GM12878 (cell line): ENCODE data around the gene IFIT1. TPM values are rescaled to one million over a fixed set of nuclear protein-coding genes. Genes with fewer than 3 reads are reported as not detected.

Experiments
- ATAC-seq: fragments of 200-7000 bp; cut with Tn5 transposase; 3 replicates; pipeline ENCODE4 v1.9.1; 2020; ENCODE audit warnings: mild to moderate bottlenecking, moderate library complexity
- BruUV-seq: library from RNA; stranded (reverse); fragments of 400-500 nt; replicated peaks from 2 replicates; lab custom pipeline; 2021; lab: Mats Ljungman, UMichigan
- CTCF ChIA-PET: fragments of 300-600 bp; sonication (Branson Sonifier 250); formaldehyde crosslinking; extraction: SDS; loops from one replicate; lab custom pipeline; 2021; ENCODE audit warnings: inconsistent platforms; lab: Yijun Ruan, JAX
- POLR2A ChIA-PET: fragments of 350-600 bp; formaldehyde crosslinking; extraction: SDS; loops from one replicate; lab custom pipeline; 2021; ENCODE audit warnings: inconsistent platforms; lab: Charles Lee
- RAD21 ChIA-PET: fragments of 300-600 bp; sonication (Branson Sonifier 250); formaldehyde crosslinking; loops from one replicate; lab custom pipeline; 2023; ENCODE audit warnings: antibody characterized with exemption; ENCODE audit not compliant: unreplicated experiment; lab: Charles Lee
- SMC1A ChIA-PET: fragments of 300-600 bp; sonication (Branson Sonifier 250); formaldehyde crosslinking; loops from one replicate; lab custom pipeline; 2023; ENCODE audit not compliant: unreplicated experiment, uncharacterized antibody; lab: Charles Lee
- DNase-seq: peaks from one replicate; pipeline ENCODE4 v3.0.0-alpha.2; 2011; ENCODE audit warnings: low read depth, low spot score
- FAIRE-seq: peaks from 3 replicates; lab custom pipeline; 2011; peaks lifted over from hg19 to GRCh38; lab: Jason Lieb, UNC
- H2AFZ ChIP-seq: 2 replicates; pipeline ENCODE4 v1.6.0; 2011; ENCODE audit warnings: low read depth, low read length, control low read depth; ENCODE audit not compliant: control insufficient read depth
- H3K27ac ChIP-seq: 2 replicates; pipeline ENCODE4 v1.5.1; 2011; ENCODE audit warnings: control low read depth; ENCODE audit not compliant: control insufficient read depth, insufficient read depth
- H3K27me3 ChIP-seq, 2 experiments: replicated peaks in 1 of 2; 2 replicates each; pipeline versions ENCODE4 v1.6.0 to v1.6.1; 2011; ENCODE audit warnings: low read length in 1 of 2; ENCODE audit not compliant: control insufficient read depth in 2 of 2, insufficient read depth in 2 of 2
- H3K36me3 ChIP-seq, 2 experiments: 2 replicates each; pipeline ENCODE4 v1.5.1; 2011; ENCODE audit warnings: low read length in 1 of 2; ENCODE audit not compliant: control insufficient read depth in 2 of 2, insufficient read depth in 2 of 2
- H3K4me1 ChIP-seq: 2 replicates; pipeline ENCODE4 v1.6.1; 2011; ENCODE audit warnings: mild to moderate bottlenecking, low read length, moderate library complexity, mixed read lengths; ENCODE audit not compliant: control insufficient read depth, insufficient read depth
- H3K4me2 ChIP-seq: 2 replicates; pipeline ENCODE4 v1.6.0; 2011; ENCODE audit warnings: control low read depth; ENCODE audit not compliant: control insufficient read depth, insufficient read depth
- H3K4me3 ChIP-seq: fragments of 200-600 bp; sonication (generic); 2 replicates; pipeline ENCODE4 v1.5.1; 2016
- H3K79me2 ChIP-seq: 2 replicates; pipeline ENCODE4 v1.6.0; 2011; ENCODE audit warnings: low read length; ENCODE audit not compliant: control insufficient read depth, insufficient read depth
- H3K9ac ChIP-seq: 2 replicates; pipeline ENCODE4 v1.8.0; 2011; ENCODE audit warnings: low read length, control low read depth, mixed read lengths; ENCODE audit not compliant: control insufficient read depth, insufficient read depth
- H3K9me3 ChIP-seq: replicated peaks from 3 replicates; pipeline ENCODE4 v1.5.1; 2011; ENCODE audit warnings: mild to moderate bottlenecking, low read length; ENCODE audit not compliant: control insufficient read depth, insufficient read depth
- H4K20me1 ChIP-seq: 2 replicates; pipeline ENCODE4 v1.6.0; 2011; ENCODE audit not compliant: control insufficient read depth, insufficient read depth
- BHLHE40 ChIP-seq, 2 experiments: fragments of 450-650 bp in 1 of 2; IDR thresholded peaks; 2 replicates each; pipeline ENCODE4 v1.6.1; 2011 to 2017; ENCODE audit warnings: low read depth in 2 of 2, borderline replicate concordance in 1 of 2, improper control_type of control experiment in 1 of 2, low read length in 1 of 2, mild to moderate bottlenecking in 1 of 2
- BMI1 ChIP-seq: fragments of 450-650 bp; IDR thresholded peaks from 2 replicates; pipeline ENCODE4 v1.6.1; 2016; ENCODE audit warnings: mild to moderate bottlenecking, moderate library complexity, borderline replicate concordance
- CHD4 ChIP-seq: fragments of 200-600 bp; sonication (generic); IDR thresholded peaks from 2 replicates; pipeline ENCODE4 v1.6.1; 2016; ENCODE audit warnings: mild to moderate bottlenecking
- in situ Hi-C: fragments of 300-500 bp; cut with MboI; formaldehyde crosslinking; loops from 9 replicates; pipeline ENCODE4 v1.14.3; 2018; ENCODE audit warnings: mixed read lengths
- intact Hi-C: fragments of 100-400 bp; cut with micrococcal nuclease; formaldehyde crosslinking; loops from one replicate; pipeline ENCODE4 v1.14.2; 2022; ENCODE audit not compliant: unreplicated experiment
- polyA plus RNA-seq, 11 experiments: library from polyadenylated mRNA; depleted of rRNA in 4 of 11; unstranded in 6 of 11; stranded (reverse) in 5 of 11; fragments of >200 nt; fragmentation: Nextera tagmentation in 4 of 11; fragmentation: Illumina TruSeq in 1 of 11; extraction: Ambion mirVana in 4 of 11; extraction: Trizol in 1 of 11; gene quantifications; 1 replicate in 1 of 11; 2 replicates in 10 of 11; pipeline versions ENCODE4 v1.2.1 to v1.2.3, GENCODE V29; 2011 to 2016; ENCODE audit warnings: inconsistent platforms in 2 of 11, missing spikeins in 2 of 11, low read depth in 1 of 11
- total RNA-seq, 4 experiments: library from RNA; depleted of rRNA in 3 of 4; stranded (reverse); fragments of >200 nt in 3 of 4; fragmentation: Illumina TruSeq in 1 of 4; extraction: Trizol in 1 of 4; gene quantifications; 2 replicates each; pipeline versions ENCODE4 v1.2.1 to v1.2.3, GENCODE V29; 2013 to 2021
- TF ChIP-seq, protein P1 (sequence below): fragments of 450-650 bp; formaldehyde crosslinking; IDR thresholded peaks from 2 replicates; pipeline ENCODE4 v1.4.0; 2020; ENCODE audit warnings: mild to moderate bottlenecking, moderate library complexity
- TF ChIP-seq, protein P2 (sequence below): IDR thresholded peaks from 2 replicates; pipeline ENCODE4 v1.6.1; 2011; ENCODE audit warnings: mild to moderate bottlenecking, low read depth, low read length, moderate library complexity; ENCODE audit not compliant: insufficient replicate concordance
- TF ChIP-seq, protein P3 (sequence below): fragments of 450-650 bp; IDR thresholded peaks from 2 replicates; pipeline ENCODE4 v1.6.1; 2017; ENCODE audit warnings: antibody characterized with exemption, mild to moderate bottlenecking, moderate library complexity

Gene IFIT1
- total and polyA plus RNA-seq, 10 of the 15 experiments (the other 5 are each of a cell fraction or from before 2014, with no cell fraction given): 13.9 to 37.2 (median 22.3) TPM

DNA sequence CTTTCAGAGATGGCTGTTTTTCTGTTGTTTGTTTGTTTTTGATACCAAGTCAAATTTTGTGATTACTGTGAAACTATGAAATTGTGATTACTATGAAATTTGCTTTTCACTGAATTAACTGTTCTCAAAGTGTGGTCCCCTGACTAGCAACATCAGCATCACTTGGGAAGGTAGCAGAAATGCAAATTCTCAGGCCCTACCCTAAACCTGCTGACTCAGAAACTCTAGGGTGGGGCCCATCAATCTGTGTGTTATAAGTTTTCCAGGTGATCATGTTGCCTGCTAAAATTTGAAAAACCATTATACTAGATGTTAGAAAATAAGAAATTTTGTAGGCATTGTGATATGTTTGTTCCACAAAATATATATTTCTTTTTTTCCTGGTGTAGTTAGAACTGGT, 13.3 kb upstream of the IFIT1 start:
- ChIA-PET SMC1A (interaction anchor here (1.3 to 1.7 kb wide), 3 partner anchors 10 to 114 kb away, joined by 4 to 5 read pairs (median 5); no protein-coding TSS in a partner anchor), POLR2A (no interaction called here), CTCF (interaction anchor here (1.4 to 1.5 kb wide), 3 partner anchors 10 to 161 kb away, joined by 5 to 8 read pairs (median 5); no protein-coding TSS in a partner anchor), RAD21 (no interaction called here)
- Histone ChIP-seq H3K4me2 (no peak overlapping the region), H3K79me2 (no peaks in the 10 kb centered on the region), H3K36me3 (no peaks in the 10 kb centered on the region), H3K9me3 (no peaks in the 10 kb centered on the region), H3K4me3 (no peak overlapping the region), H4K20me1 (no peaks in the 10 kb centered on the region), H2AFZ (no peak overlapping the region), H3K9ac (no peak overlapping the region), H3K27me3 (no peaks in the 10 kb centered on the region), H3K4me1 (no peaks in the 10 kb centered on the region), H3K27ac (no peak overlapping the region)
- DNase-seq (no peak), ATAC-seq (no peak), FAIRE-seq (no peak)
- in situ Hi-C loops (no loop called here), intact Hi-C loops (no loop called here)
- no TSS peak for BruUV-seq
- TF ChIP-seq BMI1 (no peak), CHD4 (no peak), BHLHE40 (IDR thresholded peaks at IDR 0.05; ENCODE audit: borderline replicate concordance in 1 of 2, low read depth in 2 of 2, low read length in 1 of 2) (no peak)
- TF ChIP-seq, protein P1, sequence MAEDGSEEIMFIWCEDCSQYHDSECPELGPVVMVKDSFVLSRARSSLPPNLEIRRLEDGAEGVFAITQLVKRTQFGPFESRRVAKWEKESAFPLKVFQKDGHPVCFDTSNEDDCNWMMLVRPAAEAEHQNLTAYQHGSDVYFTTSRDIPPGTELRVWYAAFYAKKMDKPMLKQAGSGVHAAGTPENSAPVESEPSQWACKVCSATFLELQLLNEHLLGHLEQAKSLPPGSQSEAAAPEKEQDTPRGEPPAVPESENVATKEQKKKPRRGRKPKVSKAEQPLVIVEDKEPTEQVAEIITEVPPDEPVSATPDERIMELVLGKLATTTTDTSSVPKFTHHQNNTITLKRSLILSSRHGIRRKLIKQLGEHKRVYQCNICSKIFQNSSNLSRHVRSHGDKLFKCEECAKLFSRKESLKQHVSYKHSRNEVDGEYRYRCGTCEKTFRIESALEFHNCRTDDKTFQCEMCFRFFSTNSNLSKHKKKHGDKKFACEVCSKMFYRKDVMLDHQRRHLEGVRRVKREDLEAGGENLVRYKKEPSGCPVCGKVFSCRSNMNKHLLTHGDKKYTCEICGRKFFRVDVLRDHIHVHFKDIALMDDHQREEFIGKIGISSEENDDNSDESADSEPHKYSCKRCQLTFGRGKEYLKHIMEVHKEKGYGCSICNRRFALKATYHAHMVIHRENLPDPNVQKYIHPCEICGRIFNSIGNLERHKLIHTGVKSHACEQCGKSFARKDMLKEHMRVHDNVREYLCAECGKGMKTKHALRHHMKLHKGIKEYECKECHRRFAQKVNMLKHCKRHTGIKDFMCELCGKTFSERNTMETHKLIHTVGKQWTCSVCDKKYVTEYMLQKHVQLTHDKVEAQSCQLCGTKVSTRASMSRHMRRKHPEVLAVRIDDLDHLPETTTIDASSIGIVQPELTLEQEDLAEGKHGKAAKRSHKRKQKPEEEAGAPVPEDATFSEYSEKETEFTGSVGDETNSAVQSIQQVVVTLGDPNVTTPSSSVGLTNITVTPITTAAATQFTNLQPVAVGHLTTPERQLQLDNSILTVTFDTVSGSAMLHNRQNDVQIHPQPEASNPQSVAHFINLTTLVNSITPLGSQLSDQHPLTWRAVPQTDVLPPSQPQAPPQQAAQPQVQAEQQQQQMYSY: no peak
- TF ChIP-seq, protein P2, sequence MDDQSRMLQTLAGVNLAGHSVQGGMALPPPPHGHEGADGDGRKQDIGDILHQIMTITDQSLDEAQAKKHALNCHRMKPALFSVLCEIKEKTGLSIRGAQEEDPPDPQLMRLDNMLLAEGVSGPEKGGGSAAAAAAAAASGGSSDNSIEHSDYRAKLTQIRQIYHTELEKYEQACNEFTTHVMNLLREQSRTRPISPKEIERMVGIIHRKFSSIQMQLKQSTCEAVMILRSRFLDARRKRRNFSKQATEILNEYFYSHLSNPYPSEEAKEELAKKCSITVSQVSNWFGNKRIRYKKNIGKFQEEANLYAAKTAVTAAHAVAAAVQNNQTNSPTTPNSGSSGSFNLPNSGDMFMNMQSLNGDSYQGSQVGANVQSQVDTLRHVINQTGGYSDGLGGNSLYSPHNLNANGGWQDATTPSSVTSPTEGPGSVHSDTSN: no peak
- TF ChIP-seq, protein P3, sequence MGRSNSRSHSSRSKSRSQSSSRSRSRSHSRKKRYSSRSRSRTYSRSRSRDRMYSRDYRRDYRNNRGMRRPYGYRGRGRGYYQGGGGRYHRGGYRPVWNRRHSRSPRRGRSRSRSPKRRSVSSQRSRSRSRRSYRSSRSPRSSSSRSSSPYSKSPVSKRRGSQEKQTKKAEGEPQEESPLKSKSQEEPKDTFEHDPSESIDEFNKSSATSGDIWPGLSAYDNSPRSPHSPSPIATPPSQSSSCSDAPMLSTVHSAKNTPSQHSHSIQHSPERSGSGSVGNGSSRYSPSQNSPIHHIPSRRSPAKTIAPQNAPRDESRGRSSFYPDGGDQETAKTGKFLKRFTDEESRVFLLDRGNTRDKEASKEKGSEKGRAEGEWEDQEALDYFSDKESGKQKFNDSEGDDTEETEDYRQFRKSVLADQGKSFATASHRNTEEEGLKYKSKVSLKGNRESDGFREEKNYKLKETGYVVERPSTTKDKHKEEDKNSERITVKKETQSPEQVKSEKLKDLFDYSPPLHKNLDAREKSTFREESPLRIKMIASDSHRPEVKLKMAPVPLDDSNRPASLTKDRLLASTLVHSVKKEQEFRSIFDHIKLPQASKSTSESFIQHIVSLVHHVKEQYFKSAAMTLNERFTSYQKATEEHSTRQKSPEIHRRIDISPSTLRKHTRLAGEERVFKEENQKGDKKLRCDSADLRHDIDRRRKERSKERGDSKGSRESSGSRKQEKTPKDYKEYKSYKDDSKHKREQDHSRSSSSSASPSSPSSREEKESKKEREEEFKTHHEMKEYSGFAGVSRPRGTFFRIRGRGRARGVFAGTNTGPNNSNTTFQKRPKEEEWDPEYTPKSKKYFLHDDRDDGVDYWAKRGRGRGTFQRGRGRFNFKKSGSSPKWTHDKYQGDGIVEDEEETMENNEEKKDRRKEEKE: no peak
